Measurements from ENCODE around the gene ICA1. TPM values are rescaled to one million over a fixed set of nuclear protein-coding genes. Genes with fewer than 3 reads are reported as not detected.

ICA1 gene
- polyA plus RNA-seq, 3 donors: 3.2 to 7.0 (median 4.2) TPM

DNA sequence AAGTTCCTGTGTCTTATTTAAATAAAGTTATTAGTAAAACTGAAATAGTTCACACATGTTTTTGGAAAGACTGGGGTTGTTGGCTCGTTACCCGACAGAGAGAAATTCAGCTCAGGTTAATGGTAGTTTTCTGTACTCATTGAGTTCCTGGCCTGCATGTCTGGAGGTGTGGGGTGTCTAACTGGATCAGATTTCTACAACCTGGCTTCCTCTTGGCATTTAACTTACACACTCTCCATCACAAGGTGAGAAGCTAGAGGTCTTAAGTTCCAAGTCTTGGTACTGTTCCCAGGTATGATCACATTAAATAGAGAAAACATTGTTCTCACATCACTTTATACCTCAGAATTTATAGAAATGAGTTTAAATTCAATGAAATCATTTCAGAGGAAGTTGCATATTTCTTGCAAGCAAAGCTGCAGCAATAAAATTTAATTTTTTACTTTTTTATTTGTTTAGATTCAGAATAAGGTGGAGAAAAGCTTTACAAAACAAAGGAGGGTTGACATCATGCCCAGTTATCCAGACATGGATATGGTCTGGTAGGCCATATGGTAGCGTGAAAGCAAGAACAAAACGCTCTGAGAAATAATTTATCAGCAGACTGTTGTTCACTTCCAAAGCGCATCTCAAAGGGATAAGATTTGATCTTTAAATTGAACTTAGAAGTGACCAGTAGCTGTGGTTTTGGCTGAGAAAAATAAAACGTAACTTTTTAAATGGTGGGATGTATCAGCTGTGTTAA lies 172.8 kb downstream of the ICA1 start:
- no peak overlapping the region for H3K4me3 ChIP-seq (replicated peaks in 1 of 3; ENCODE audit: low read depth in 2 of 3, low read length in 3 of 3)
- no peak for DNase-seq
- no peaks in the 10 kb centered on the region for H3K4me1 Mint-ChIP-seq
- no peak overlapping the region for H3K4me3 Mint-ChIP-seq
- H3K27ac Mint-ChIP-seq: no peak overlapping the region
- no peaks in the 10 kb centered on the region for H3K36me3 ChIP-seq (replicated peaks in 1 of 2; ENCODE audit: control insufficient read depth in 1 of 2, insufficient read depth in 2 of 2, low read length in 2 of 2)
- no peak overlapping the region for H2AFZ ChIP-seq (ENCODE audit: insufficient read depth, low read depth, low read length, poor library complexity, severe bottlenecking)
- no peaks in the 10 kb centered on the region for H4K20me1 ChIP-seq (ENCODE audit: insufficient read depth, low read length)
- TF ChIP-seq, protein P1, sequence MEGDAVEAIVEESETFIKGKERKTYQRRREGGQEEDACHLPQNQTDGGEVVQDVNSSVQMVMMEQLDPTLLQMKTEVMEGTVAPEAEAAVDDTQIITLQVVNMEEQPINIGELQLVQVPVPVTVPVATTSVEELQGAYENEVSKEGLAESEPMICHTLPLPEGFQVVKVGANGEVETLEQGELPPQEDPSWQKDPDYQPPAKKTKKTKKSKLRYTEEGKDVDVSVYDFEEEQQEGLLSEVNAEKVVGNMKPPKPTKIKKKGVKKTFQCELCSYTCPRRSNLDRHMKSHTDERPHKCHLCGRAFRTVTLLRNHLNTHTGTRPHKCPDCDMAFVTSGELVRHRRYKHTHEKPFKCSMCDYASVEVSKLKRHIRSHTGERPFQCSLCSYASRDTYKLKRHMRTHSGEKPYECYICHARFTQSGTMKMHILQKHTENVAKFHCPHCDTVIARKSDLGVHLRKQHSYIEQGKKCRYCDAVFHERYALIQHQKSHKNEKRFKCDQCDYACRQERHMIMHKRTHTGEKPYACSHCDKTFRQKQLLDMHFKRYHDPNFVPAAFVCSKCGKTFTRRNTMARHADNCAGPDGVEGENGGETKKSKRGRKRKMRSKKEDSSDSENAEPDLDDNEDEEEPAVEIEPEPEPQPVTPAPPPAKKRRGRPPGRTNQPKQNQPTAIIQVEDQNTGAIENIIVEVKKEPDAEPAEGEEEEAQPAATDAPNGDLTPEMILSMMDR (IDR thresholded peaks at IDR 0.05): no peak
- H3K27me3 ChIP-seq (ENCODE audit: control insufficient read depth in 2 of 2, insufficient read depth in 2 of 2, low read length in 2 of 2): no peaks in the 10 kb centered on the region
- H3K27me3 Mint-ChIP-seq (ENCODE audit: low read depth in 3 of 3): no peaks in the 10 kb centered on the region
- H3K79me2 ChIP-seq (ENCODE audit: insufficient read depth, low read length): no peaks in the 10 kb centered on the region
- intact Hi-C loops (cut with micrococcal nuclease): no loop called here
- H3K36me3 Mint-ChIP-seq: peaks cover 4 to 5% of the 10 kb centered on the region in 2 donors
- no peaks in the 10 kb centered on the region for H3K9me3 Mint-ChIP-seq
- H3K4me2 ChIP-seq (replicated peaks; ENCODE audit: extremely low read depth, low read length, poor library complexity, severe bottlenecking): no peak overlapping the region
- no peak overlapping the region for H3K27ac ChIP-seq (ENCODE audit: low read depth in 1 of 2, low read length in 2 of 2)
- 100% methylated on average over 3 of the region's 6 CpGs for WGBS (ENCODE audit: insufficient coverage)
- no peak overlapping the region for H3K9ac ChIP-seq (ENCODE audit: insufficient read depth, low read length, poor library complexity, severe bottlenecking)
- H3K9me3 ChIP-seq (replicated peaks in 1 of 2; ENCODE audit: control insufficient read depth in 1 of 2, insufficient read depth in 1 of 2, low read length in 2 of 2): no peaks in the 10 kb centered on the region
- no peaks in the 10 kb centered on the region for H3K4me1 ChIP-seq (ENCODE audit: control insufficient read depth in 1 of 2, insufficient read depth in 2 of 2, low read length in 2 of 2)

DNA sequence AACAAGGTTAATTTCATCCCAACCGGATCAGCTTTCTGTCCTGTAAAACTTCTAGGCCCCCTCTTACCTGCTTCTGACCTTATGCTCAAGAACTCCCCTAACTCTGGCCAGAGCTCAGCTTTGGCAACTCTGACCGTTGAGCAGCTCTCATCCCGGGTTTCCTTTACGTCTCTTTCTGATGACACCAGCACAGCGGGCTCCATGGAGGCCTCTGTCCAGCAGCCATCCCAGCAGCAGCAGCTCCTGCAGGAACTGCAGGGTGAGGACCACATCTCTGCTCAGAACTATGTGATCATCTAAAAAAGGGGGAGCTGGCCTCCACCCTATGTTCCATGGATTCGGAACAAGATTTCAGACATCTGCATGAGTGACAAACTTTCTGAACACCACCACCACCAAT lies 175.7 kb downstream of the ICA1 start:
- H3K9me3 ChIP-seq (replicated peaks in 1 of 2; ENCODE audit: control insufficient read depth in 1 of 2, insufficient read depth in 1 of 2, low read length in 2 of 2): no peaks in the 10 kb centered on the region
- H3K27me3 ChIP-seq (ENCODE audit: control insufficient read depth in 2 of 2, insufficient read depth in 2 of 2, low read length in 2 of 2): no peaks in the 10 kb centered on the region
- no peak overlapping the region for H3K4me3 Mint-ChIP-seq
- H3K79me2 ChIP-seq (ENCODE audit: insufficient read depth, low read length): no peaks in the 10 kb centered on the region
- no peaks in the 10 kb centered on the region for H3K27me3 Mint-ChIP-seq (ENCODE audit: low read depth in 3 of 3)
- WGBS (ENCODE audit: insufficient coverage): 100% methylated on average over 6 of the region's 6 CpGs
- no peak overlapping the region for H3K27ac Mint-ChIP-seq
- H2AFZ ChIP-seq (ENCODE audit: insufficient read depth, low read depth, low read length, poor library complexity, severe bottlenecking): no peak overlapping the region
- no peak overlapping the region for H3K27ac ChIP-seq (ENCODE audit: low read depth in 1 of 2, low read length in 2 of 2)
- H3K9ac ChIP-seq (ENCODE audit: insufficient read depth, low read length, poor library complexity, severe bottlenecking): no peak overlapping the region
- H3K36me3 Mint-ChIP-seq: peaks cover 4 to 5% of the 10 kb centered on the region in 2 donors
- no peaks in the 10 kb centered on the region for H3K9me3 Mint-ChIP-seq
- no peaks in the 10 kb centered on the region for H3K4me1 ChIP-seq (ENCODE audit: control insufficient read depth in 1 of 2, insufficient read depth in 2 of 2, low read length in 2 of 2)
- no peaks in the 10 kb centered on the region for H3K36me3 ChIP-seq (replicated peaks in 1 of 2; ENCODE audit: control insufficient read depth in 1 of 2, insufficient read depth in 2 of 2, low read length in 2 of 2)
- TF ChIP-seq, protein P1 (IDR thresholded peaks at IDR 0.05): no peak
- H3K4me1 Mint-ChIP-seq: no peaks in the 10 kb centered on the region
- DNase-seq: no peak
- H4K20me1 ChIP-seq (ENCODE audit: insufficient read depth, low read length): no peaks in the 10 kb centered on the region
- no peak overlapping the region for H3K4me2 ChIP-seq (replicated peaks; ENCODE audit: extremely low read depth, low read length, poor library complexity, severe bottlenecking)
- intact Hi-C loops (cut with micrococcal nuclease): no loop called here
- no peak overlapping the region for H3K4me3 ChIP-seq (replicated peaks in 1 of 3; ENCODE audit: low read depth in 2 of 3, low read length in 3 of 3)
